Smooth muscle cell (in vitro differentiated cells): Measurements from ENCODE around the gene CRYL1. TPM values are rescaled to one million over a fixed set of nuclear protein-coding genes. Genes with fewer than 3 reads are reported as not detected.

Experiments used
- DNase-seq: peaks from one replicate; lab custom pipeline; 2025; ENCODE audit not compliant: unreplicated experiment; lab: John Stamatoyannopoulos, UW
- H2AFZ ChIP-seq: fragments of 200-600 bp; sonication (generic); 2 replicates; pipeline ENCODE4 v1.6.0; 2016; ENCODE audit warnings: antibody characterized with exemption, low read depth, mild to moderate bottlenecking
- H3F3A ChIP-seq: fragments of 200-600 bp; sonication (generic); 2 replicates; pipeline ENCODE4 v1.6.0; 2017; ENCODE audit warnings: antibody characterized with exemption, low read depth
- H3K27ac ChIP-seq: fragments of 200-600 bp; sonication (generic); 2 replicates; pipeline ENCODE4 v1.5.1; 2016; ENCODE audit warnings: low read depth, mild to moderate bottlenecking
- H3K27me3 ChIP-seq: fragments of 200-600 bp; sonication (generic); 2 replicates; pipeline ENCODE4 v1.6.1; 2016; ENCODE audit warnings: low read depth, mild to moderate bottlenecking
- H3K36me3 ChIP-seq: fragments of 200-600 bp; sonication (generic); 2 replicates; pipeline ENCODE4 v1.5.1; 2016; ENCODE audit warnings: low read depth
- H3K4me1 ChIP-seq: fragments of 200-600 bp; sonication (generic); 2 replicates; pipeline ENCODE4 v1.5.1; 2016; ENCODE audit warnings: low read depth
- H3K4me2 ChIP-seq: fragments of 200-600 bp; sonication (generic); 2 replicates; pipeline ENCODE4 v1.6.0; 2016; ENCODE audit warnings: mild to moderate bottlenecking
- H3K4me3 ChIP-seq: fragments of 200-600 bp; sonication (generic); 2 replicates; pipeline ENCODE4 v1.5.1; 2016; ENCODE audit warnings: mild to moderate bottlenecking
- H3K79me2 ChIP-seq: fragments of 200-600 bp; sonication (generic); 2 replicates; pipeline ENCODE4 v1.6.0; 2016; ENCODE audit warnings: low read depth, mild to moderate bottlenecking
- H3K9ac ChIP-seq: fragments of 200-600 bp; sonication (generic); 2 replicates; pipeline ENCODE4 v1.6.0; 2016; ENCODE audit warnings: low read depth
- H3K9me3 ChIP-seq: fragments of 200-600 bp; sonication (generic); replicated peaks from 2 replicates; pipeline ENCODE4 v1.5.1; 2016; ENCODE audit warnings: low read depth
- H4K20me1 ChIP-seq: fragments of 200-600 bp; sonication (generic); 2 replicates; pipeline ENCODE4 v1.6.0; 2016; ENCODE audit warnings: low read depth
- CTCF ChIP-seq: fragments of 200-600 bp; sonication (generic); IDR thresholded peaks from 2 replicates; pipeline ENCODE4 v1.5.1; 2017; ENCODE audit warnings: borderline replicate concordance, mild to moderate bottlenecking, antibody characterized with exemption; ENCODE audit not compliant: insufficient read depth, poor library complexity, severe bottlenecking
- WGBS: methylation state at CpG from one replicate; pipeline ENCODE4 v1.1.7; 2016; ENCODE audit warnings: low lambda C conversion rate; 5-methylcytosine and 5-hydroxymethylcytosine counted together
- polyA plus RNA-seq: library from polyadenylated mRNA; unstranded; fragments of >200 nt; fragmentation: Nextera tagmentation; extraction: Ambion mirVana; gene quantifications from 2 replicates; pipeline ENCODE4 v1.2.1, GENCODE V29; 2016
- total RNA-seq: library from RNA; depleted of rRNA; stranded (reverse); fragments of >200 nt; gene quantifications from 2 replicates; pipeline ENCODE4 v1.2.3, GENCODE V29; 2014

CRYL1 gene
- total and polyA plus RNA-seq, 2 experiments from 2014 or later, result 6.5 to 12.4 TPM

- WGBS, result 98% methylated on average over 7 of the region's 10 CpGs
- Histone ChIP-seq H3K4me2 (no peak overlapping the region), H3K4me3 (no peak overlapping the region), H3K36me3 (no peaks in the 10 kb centered on the region), H3K27me3 (no peaks in the 10 kb centered on the region), H3K27ac (no peak overlapping the region), H3K9me3 (no peaks in the 10 kb centered on the region), H3K79me2 (no peaks in the 10 kb centered on the region), H4K20me1 (no peaks in the 10 kb centered on the region), H3F3A (no peaks in the 10 kb centered on the region), H2AFZ (no peak overlapping the region), H3K9ac (no peak overlapping the region), H3K4me1 (no peaks in the 10 kb centered on the region)
- DNase-seq, result no peak
- no peak for TF ChIP-seq CTCF
These were observed 28.5 kb downstream of the CRYL1 start for GRCh38 chr13:20497006-20497775.

GRCh38 chr13:20495087-20496023 is 30.3 kb downstream of the CRYL1 start:
- Histone ChIP-seq H3K27me3 (no peaks in the 10 kb centered on the region), H3K9ac (no peak overlapping the region), H4K20me1 (no peaks in the 10 kb centered on the region), H3K79me2 (no peaks in the 10 kb centered on the region), H3F3A (no peaks in the 10 kb centered on the region), H3K4me3 (peak overlapping the region; percentile 28), H2AFZ (peak overlapping the region; percentile 64), H3K27ac (no peak overlapping the region), H3K9me3 (no peaks in the 10 kb centered on the region), H3K4me1 (no peaks in the 10 kb centered on the region), H3K36me3 (no peaks in the 10 kb centered on the region), H3K4me2 (peak overlapping the region; percentile 77)
- WGBS, result 39% methylated on average over 14 of the region's 14 CpGs
- peak; percentile 99 for TF ChIP-seq CTCF
- DNase-seq, result peak; percentile 2

- H3K36me3 ChIP-seq, result no peaks in the 10 kb centered on the region
- no peaks in the 10 kb centered on the region for H3K4me1 ChIP-seq
- no peaks in the 10 kb centered on the region for H3F3A ChIP-seq
- H3K4me3 ChIP-seq, result no peak overlapping the region
- no peaks in the 10 kb centered on the region for H3K79me2 ChIP-seq
- DNase-seq, result no peak
- TF ChIP-seq CTCF, result no peak
- H3K27me3 ChIP-seq, result no peaks in the 10 kb centered on the region
- H3K9ac ChIP-seq, result no peak overlapping the region
- H2AFZ ChIP-seq, result no peak overlapping the region
- H3K27ac ChIP-seq, result no peak overlapping the region
- no peaks in the 10 kb centered on the region for H3K9me3 ChIP-seq
- H4K20me1 ChIP-seq, result no peaks in the 10 kb centered on the region
- WGBS, result 51% methylated on average over 8 of the region's 8 CpGs
- no peak overlapping the region for H3K4me2 ChIP-seq
These were observed 31.0 kb downstream of the CRYL1 start for GRCh38 chr13:20494656-20495055.
